ACHN (cell line): ENCODE data around the gene TMEM247.

Source experiments
- DNase-seq: peaks from one replicate; pipeline ENCODE4 v3.0.0-alpha.2; 2015
- in situ Hi-C: cut with HindIII; loops from 2 replicates; pipeline ENCODE4 v1.10.0; 2017; ENCODE audit warnings: low sequenced_read_pairs, low pct_ligation_motif_present, low pct_unique_long_range_greater_than_20kb

Gene TMEM247

DNA sequence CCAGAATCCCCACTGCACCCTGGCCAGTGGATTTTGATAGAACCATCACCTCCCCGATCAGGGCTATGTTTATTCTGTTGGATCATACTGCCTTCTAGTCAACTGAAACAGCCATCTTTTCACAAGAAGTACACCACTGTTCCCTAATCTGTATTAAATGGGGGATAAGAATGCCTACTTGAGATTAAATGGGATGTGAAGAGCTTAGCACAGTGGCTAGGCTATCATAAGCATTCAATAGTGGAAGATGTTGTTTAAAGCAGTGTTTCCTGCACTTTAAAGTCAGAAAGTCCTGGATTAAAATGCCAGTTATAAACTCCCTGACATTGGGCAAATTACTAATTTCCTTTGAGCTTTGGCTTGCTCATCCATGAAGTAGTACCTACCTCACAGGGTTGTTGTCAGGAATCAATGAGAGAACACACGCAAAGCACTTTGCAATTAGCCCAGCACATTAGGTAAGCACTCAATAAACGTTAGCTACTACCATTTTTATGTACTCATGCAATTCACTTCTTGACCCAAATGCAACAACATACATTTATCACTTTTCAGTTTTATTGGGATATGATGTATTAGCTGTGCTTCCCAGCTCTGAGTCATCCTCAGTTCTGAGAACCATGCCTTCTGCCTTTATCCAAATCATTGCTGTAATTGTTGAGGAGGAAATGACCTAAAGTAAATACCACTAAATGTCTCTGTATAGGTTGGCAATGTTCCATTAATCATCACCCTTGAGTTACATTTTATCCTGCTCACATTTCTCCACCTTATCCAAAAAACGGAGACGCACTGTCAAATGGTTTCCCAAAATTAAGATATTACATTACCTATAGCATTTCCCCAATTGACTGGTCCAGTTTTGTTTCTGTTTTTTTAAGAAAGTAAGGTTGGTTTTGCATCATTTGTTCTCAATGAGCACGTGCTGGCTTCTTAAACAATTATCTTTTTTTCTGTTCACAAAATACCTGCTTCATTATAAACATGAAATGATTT lies 2.1 kb downstream of the TMEM247 start:
- no peak for DNase-seq
- in situ Hi-C loops: no loop called here

DNA sequence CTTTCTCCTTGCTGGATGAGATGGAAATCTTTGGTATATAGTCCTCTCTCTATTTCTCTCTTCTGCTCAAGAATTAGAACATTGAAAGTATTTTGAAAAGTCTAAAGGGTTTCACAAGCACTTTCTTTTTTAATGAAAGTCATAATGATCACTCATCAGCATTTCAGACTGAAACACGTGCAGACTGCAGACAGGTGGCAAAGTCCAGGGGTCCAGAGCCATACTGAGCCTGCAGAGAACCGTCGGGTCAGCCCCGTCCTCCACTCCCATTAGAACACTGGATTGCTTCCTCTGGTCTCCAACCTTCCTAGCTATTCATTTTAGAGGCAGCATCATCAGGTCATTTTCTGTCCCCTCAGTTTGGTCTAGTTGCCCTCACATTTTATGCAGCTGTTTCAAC lies 3.1 kb downstream of the TMEM247 start:
- in situ Hi-C loops: no loop called here
- DNase-seq: no peak

DNA sequence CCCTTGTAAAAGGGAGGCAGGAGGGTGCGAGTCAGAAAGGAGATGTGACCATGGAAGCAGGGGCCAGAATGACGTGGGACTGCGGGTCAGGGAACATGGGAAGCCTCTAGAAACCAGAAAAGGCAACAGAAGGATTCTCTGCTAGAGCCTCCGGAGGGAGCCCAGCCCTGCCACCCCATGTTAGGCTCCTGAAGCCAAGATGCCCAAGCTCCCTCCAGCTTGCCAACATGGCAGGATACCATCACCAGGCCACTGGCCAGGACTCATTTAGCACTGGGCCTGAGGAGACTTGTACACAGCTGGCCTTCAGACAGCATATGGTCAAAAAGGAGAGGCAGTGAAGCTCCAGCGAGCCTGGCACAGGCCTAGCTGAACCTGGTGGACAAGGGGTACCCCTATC lies 5.6 kb downstream of the TMEM247 start:
- in situ Hi-C loops: no loop called here
- no peak for DNase-seq

DNA sequence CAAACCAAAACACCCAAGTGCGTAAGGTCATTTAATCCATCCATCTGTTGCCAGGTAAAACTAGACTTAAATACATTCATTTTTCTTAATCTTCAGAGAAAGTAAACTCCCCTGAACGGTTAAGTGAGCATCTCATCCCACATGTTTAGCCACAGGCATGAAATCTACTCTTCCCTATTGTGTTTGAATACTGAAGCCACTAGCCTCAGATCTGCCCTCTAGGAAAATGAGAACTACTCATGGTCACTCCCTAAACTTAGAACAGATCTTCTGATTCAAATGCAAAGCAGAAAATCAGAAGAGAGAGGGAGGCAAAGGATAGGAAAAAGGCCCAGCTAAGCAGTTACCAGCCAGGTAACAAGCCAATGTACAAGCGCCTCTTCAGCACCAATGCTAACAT lies 7.1 kb downstream of the TMEM247 start:
- no peak for DNase-seq
- in situ Hi-C loops: no loop called here

DNA sequence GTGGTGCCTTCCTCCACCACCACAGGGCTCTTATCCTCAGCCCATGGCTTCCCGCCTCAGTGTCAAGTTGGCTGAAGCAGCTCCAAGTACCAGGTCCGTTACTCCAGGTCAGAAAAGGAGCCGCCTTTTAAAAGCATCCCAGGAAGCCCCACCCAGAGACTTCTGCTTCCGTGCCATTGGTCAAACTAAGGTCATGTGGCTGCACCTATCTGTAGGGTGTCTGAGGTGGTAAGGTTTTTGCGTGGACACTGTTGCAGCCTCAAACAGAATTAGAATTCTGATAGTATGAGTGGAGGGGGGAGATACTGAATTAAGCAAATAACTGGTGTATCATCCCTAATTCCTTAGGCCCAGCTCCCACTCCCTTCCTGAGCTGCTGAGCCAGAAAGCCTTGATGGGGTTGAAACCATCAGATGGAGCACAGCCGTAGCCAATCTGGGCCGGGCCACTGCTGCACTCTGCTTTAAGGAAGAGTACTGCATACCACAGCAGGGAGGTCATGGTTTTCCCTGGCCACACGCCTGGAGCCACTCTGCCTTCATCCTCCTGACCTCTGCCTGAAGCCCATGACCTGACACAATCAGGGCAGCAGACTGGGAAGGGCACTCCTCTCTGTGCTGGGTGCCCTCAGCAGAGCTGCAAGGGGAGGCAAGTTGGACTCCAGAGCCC lies 8.4 kb downstream of the TMEM247 start:
- peak; percentile 65 for DNase-seq
- in situ Hi-C loops: no loop called here

DNA sequence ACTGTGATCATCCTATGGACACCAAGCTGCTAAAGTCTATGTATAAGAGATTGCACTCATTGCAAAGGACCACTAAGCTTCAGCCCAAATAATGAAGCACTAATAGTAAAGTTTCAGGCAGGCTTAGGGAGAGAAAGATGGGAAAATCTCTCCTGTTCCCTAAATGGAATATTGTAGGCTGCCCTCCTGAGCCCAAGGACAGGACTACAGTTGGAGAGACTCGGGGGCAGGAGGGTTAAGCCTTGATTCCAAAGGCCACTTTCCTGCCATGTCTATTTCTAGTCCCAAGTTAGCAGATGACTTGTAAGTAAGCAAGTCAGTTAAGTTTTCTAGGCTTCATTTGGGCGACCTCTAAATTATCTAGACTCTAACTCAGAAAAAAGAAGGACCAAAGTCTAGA lies 9.0 kb downstream of the TMEM247 start:
- in situ Hi-C loops: no loop called here

DNA sequence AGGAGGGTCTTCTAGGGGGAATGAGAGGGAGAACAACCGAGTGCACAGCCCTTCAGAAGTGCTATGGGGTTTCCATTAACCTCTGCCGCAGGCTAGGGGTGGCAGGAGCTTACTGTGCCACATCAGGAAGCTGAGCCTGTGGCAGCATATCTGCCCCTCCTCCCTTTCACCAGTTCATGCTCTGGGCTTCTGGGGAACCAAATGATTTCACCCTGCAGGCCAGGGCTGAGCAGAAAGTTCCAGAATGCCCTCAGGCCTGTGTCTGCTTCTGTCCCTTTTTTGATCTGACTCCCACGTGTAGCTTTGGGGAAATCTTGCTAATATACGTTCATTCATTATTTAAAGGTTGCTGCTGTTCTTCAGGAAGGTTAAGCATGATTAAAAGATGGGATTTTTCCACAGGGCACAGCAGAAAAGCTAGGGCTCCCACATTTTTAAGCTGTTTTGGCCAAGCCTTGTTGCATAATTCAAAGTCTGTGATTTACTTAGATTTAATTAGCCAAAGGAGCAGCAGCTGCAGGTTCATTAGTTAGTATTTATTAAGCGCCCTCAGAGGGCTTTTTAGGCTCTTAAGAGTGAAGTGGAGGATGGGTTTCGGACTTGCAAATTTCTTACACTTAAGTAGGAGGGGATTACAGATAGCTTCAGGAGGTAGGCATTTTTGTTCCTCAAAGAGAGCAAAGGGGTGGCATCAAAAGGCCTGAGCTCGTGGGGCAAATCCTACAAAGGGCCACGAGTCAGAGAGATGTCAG lies 10.2 kb downstream of the TMEM247 start:
- DNase-seq: no peak
- in situ Hi-C loops: no loop called here

More for the DNA sequence above, 9.0 kb downstream of the TMEM247 start:
- DNase-seq: no peak

DNA sequence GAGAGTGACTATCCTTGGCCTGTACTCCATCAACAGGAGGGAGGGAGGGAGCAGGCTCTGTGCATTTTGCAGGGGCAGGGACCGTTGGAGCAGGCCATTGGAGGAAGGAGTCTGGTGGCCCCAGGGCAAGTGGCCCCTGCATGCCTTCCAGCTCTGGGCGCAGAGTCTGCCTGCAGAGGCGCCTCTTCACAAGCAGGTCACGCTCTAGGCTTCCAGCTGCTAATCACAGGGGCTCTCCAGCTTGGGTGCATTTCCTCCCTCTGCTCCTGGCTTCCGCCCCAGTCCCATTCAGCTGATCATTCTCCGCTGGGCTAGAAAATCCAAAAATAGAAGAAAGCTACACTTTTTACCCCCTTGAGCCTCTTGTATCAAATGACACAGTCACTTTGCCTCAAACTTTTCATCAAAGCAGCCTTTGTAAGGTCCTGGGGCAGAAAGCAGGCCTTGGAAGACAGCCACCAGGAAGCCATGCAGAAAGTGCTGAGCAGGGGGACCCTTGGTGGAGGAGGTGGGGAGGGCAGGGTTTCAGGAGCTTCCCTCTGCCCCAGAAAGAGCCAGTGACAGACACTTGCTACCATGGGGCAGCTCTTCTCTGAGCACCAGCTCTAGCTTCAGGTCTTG lies 11.3 kb downstream of the TMEM247 start:
- in situ Hi-C loops: no loop called here

DNA sequence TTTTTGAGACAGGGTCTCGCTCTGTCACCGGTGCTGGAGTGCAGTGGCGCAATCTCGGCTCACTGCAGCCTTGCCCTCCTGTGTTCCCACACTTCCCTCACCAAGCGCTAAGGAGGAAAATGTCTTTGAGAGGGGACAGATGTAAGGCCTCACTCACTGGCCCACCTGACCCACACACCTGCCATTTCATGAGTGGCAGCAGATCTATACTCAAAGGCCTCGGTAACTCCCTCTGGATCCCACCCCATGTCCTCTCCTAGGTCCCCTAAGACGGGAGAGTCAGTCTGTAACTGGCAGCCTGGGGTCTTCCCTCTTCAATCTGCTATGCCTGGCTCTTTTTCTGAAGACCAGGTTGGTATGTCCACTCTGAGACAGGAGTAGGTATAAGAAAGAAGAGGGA lies 12.9 kb downstream of the TMEM247 start:
- in situ Hi-C loops: no loop called here
- DNase-seq: no peak

More for the DNA sequence above, 11.3 kb downstream of the TMEM247 start:
- DNase-seq: no peak

DNA sequence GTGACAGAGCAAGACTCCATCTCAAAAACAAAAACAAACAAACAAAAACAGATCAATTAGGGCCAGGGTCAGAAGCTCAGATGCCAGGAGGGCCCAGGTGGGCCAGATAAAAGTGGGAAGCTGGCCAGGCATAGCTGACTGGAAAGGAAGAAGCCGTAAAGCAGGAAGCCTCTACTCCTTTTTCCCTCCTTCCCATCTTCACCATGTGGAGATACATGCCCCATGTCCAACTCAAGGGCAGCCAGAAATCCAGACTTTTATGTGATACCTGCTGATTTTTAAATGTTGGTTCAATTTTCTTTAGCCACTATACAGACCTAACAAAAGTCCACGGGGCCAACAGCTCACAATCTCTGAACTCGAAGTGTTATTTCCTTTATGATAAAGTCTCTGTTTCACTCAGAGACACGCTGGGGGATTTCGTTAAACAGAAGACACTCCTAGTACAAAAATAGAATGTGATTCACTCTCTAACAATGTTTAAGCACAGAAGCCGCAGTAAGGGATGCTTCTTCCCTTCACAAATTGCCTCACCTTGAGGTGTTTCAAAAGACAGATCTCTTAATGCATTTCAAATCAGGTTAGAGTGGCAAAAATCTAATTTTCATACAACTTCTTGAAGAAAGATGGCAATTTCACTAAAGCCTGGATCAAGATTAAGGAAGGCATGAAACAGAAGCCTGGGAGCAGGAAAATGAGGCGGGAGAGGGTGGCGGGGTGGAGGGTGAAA lies 14.0 kb downstream of the TMEM247 start:
- in situ Hi-C loops: no loop called here
- peak; percentile 56 for DNase-seq

DNA sequence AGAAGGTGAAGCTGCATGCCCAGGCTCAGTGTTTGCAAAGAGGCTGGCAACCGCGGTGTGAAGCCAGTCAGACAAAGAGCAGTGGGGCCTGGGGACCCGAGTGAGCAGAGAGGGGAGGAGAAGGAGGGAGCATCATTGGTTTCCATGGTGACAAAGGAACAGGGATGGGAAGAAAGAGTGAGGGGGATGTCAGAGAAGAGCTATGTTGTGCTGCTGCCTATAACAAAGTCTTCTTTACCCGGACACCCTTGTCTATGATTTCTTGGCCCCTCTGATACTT lies 14.5 kb downstream of the TMEM247 start:
- no peak for DNase-seq
- in situ Hi-C loops: no loop called here

DNA sequence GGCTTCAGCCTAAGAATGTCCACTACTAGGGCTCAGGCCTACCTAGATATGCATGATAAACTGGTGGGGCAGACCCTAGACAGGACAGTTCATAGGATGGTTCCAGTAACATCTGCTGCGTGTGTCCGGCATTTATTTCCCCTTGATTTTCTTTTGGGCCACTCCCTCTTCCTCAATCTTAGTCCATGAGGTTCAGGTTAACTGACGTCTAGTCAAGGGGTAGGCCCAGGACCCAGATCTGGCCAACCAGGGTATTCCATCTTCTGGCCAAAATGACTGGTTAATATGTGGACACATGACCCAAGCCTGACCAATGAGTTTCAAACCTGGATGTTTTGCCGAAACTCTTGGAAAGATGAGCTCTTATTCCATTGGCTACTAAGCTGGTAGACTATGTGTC lies 15.2 kb downstream of the TMEM247 start:
- in situ Hi-C loops: no loop called here
- no peak for DNase-seq

DNA sequence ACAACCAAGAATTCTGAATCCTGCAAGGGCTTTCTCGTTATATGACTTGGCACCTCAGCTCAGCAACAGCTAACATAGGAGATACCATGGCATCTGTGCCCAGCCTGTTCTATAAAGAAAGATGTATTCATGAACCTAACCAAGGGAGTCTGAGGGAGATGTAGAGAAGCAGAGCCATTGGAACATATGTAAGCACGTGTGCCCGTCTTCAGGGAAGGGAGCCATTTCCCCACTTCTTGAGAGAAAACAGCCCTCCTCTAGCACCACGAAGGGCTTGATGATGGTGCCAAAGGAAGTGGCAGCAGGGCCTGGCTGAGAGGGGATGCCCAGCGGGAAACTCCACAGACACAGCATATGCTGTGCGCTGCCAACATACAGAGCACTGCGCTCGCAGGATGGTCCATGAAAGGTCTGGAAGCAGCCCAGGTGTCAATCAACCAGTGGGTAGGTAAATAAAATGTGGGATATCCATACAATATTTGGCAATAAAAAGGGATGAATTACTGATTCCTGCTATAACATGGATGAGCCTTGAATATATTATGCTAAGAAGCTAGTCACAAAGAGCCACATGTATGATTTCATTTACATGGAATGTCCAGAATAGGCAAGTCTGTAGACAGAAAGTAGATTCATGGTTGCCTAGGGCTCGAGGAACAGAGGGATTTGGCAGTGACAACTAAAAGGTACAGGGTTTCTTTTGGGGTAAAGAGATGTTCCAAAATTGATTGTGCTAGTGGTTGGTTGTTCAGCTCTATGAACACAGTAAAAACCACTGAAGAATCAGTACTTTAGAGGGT lies 16.1 kb downstream of the TMEM247 start:
- DNase-seq: no peak
- in situ Hi-C loops: no loop called here

DNA sequence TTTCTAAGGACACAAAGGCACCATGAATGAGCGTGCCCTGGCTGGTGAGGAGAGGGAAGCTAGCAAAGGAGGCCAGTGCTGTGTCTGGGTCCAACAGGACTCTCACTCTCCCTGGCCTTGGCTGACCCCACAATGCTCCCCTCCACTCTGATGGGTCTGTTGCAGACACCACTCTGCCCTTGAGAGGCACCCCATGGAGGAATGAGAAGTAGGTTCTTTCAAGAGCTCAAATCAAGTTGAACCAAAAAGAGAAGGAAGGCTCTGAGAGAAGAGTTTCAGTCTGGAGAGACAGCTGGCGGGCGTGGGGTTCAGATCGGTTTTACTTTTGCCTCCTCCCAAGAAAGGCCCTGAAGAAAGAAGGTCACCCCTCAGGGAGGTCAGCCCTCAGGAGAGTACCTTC lies 18.4 kb downstream of the TMEM247 start:
- in situ Hi-C loops: no loop called here
- no peak for DNase-seq

DNA sequence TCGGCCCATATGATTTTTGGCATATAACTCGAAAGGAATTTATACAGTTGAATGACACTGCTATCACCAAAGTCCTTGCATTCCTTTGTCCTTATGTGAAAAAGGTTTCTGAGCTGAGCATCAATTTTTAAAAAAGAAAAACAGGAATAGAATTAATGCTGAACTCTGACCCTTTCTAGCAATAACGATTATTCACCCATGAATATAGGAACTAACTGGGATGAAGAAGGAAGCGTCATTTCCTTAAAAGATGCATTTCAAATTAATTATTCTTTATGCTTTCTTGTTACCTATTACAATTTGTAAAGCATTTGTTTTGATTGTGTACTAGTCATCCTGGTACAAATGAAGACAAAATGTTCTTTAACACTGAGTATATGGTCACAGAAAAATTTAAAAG lies 19.3 kb downstream of the TMEM247 start:
- in situ Hi-C loops: no loop called here
- DNase-seq: no peak

DNA sequence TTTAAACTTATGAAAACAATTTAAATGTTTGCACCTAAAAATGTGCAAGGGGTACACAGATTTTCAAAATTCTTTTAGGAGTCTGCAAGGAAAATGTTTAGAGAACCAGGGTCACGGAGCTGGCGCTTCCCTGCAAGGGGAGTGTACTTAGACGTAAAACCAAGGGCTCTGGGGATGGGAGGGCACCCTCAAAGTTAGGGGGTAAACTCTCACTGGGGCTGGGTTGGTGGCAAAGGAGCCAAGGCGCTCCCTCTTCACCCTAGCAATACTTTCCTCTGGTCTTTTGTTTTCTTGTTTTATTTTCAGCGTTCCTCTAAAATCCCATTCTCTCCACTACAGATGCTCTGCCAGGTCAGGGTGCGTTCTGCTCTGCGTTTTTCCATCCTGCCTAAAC lies 20.0 kb downstream of the TMEM247 start:
- in situ Hi-C loops: no loop called here
- DNase-seq: no peak

DNA sequence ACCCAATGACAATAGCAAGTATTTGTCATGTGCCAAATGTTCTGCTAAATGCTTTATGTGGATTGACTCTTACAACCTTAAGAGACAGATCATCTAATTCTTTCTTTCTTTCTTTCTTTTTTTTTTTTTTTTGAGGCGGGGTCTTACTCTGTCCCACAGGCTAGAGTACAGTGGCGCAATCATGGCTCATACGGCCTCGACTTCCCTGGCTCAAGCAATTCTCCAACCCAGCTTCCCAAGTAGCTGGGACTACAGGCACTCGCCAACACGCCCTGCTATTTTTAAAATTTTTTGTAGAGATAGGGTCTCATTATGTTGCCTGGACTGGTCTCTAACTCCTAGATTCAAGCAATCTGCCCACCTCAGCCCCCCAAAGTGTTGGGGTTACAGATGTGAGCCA lies 21.4 kb downstream of the TMEM247 start:
- DNase-seq: no peak
- in situ Hi-C loops: no loop called here
